ENCODE measurements around the gene PSMD1.

DNA sequence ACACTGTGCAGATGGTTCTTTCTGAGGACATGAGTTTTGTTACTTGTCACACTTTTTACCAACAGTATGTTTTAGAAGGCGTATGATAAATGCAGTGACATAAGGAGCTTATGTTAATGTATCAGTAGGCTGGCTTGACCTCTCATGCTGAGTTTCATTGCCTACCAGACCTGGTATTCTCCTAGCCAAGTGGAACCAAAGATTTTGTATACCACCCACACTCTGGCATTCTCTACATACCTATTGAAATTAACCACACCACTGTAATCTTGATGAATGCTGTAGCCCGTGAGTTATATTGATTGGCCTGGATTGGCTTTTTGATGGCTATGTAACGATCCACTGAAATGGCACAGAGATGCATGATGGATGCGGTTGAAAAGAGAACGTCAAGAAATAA lies 56.8 kb downstream of the PSMD1 start:
- TF ChIP-seq, protein P1, sequence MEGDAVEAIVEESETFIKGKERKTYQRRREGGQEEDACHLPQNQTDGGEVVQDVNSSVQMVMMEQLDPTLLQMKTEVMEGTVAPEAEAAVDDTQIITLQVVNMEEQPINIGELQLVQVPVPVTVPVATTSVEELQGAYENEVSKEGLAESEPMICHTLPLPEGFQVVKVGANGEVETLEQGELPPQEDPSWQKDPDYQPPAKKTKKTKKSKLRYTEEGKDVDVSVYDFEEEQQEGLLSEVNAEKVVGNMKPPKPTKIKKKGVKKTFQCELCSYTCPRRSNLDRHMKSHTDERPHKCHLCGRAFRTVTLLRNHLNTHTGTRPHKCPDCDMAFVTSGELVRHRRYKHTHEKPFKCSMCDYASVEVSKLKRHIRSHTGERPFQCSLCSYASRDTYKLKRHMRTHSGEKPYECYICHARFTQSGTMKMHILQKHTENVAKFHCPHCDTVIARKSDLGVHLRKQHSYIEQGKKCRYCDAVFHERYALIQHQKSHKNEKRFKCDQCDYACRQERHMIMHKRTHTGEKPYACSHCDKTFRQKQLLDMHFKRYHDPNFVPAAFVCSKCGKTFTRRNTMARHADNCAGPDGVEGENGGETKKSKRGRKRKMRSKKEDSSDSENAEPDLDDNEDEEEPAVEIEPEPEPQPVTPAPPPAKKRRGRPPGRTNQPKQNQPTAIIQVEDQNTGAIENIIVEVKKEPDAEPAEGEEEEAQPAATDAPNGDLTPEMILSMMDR (IDR thresholded peaks at IDR 0.05), result no peak
- TF ChIP-seq POLR2A (IDR thresholded peaks at IDR 0.05), result no peak

All from adrenal gland (tissue), 5 donors.